GM18951 (cell line): ENCODE data around the gene PPIF.

ENCODE experiments used
- POLR2A ChIP-seq: IDR thresholded peaks from 4 replicates; pipeline ENCODE4 v1.6.1; 2011; ENCODE audit warnings: mild to moderate bottlenecking; ENCODE audit not compliant: insufficient read length, insufficient read depth; ENCODE audit errors: extremely low read depth
- in situ Hi-C: fragments of 300-500 bp; cut with MboI; formaldehyde crosslinking; loops from one replicate; pipeline ENCODE4 v1.12.0; 2022; ENCODE audit warnings: low sequenced_read_pairs, mixed read lengths, inconsistent platforms; ENCODE audit not compliant: unreplicated experiment

The PPIF gene

GRCh38 chr10:79401015-79401921 lies 54.0 kb downstream of the PPIF start:
- in situ Hi-C loops = no loop called here

GRCh38 chr10:79402625-79402946 lies 55.3 kb downstream of the PPIF start:
- no peak for TF ChIP-seq POLR2A
- in situ Hi-C loops = no loop called here

More at GRCh38 chr10:79401015-79401921, 54.0 kb downstream of the PPIF start:
- TF ChIP-seq POLR2A = no peak

DNA sequence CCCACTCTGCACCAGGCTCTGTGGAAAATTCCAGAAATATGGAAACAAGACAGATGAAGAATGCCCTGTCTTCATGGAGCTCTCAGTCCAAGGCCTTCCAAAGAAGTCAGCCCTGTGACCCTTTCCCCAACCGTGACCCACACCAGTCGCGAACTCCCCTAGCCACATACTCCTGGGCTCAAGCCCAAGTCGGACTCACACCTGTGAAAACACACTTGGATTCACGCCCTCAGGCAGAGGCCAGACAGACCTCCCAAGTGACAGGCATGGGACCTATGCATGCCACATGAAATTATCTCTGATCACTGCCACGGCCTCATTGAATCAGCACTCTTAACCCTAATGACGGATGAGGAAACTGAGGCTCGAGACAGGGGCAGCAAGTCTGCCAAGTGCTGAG lies 55.7 kb downstream of the PPIF start:
- in situ Hi-C loops = no loop called here
- TF ChIP-seq POLR2A = no peak

- no peak for TF ChIP-seq POLR2A
- in situ Hi-C loops = no loop called here
These were observed 56.4 kb downstream of the PPIF start for GRCh38 chr10:79403441-79404230.

GRCh38 chr10:79404231-79404609 lies 57.0 kb downstream of the PPIF start:
- in situ Hi-C loops = no loop called here
- TF ChIP-seq POLR2A = no peak

DNA sequence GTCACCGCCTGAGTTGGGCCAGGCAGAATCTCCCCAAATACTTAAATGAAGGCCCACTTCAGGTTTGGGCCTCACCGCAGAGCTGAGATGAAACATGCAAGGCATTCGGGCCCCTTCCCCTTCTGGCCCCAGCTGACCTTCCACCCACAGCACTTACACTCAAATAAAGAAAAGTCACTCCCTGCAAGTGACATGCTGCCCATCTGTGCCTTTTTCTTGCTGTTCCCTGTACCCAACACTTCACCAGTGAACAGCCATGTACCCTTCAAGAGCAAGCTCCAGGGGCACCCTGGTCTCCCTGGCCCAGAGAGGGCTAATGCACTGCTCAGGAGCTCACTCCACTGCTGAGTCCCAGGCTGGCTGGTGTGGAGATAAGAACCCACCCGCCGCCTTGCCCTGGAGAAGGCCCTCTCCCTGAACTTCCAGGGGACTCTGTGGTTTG lies 57.4 kb downstream of the PPIF start:
- TF ChIP-seq POLR2A = no peak
- in situ Hi-C loops = no loop called here
